Choroid plexus epithelial cell (primary cell): ENCODE results near the gene RFX1.

ENCODE experiments used
- DNase-seq: peaks from one replicate; pipeline ENCODE4 v3.0.0-alpha.2; 2010; ENCODE audit warnings: low read depth
- H3K4me3 ChIP-seq: 2 replicates; pipeline ENCODE4 v1.5.1; 2011; ENCODE audit warnings: low read depth, mild to moderate bottlenecking, control low read depth, low read length, moderate library complexity
- TF ChIP-seq, protein P1 (sequence below): conservative IDR thresholded peaks from 2 replicates; pipeline ENCODE4 v1.5.1; 2011; ENCODE audit warnings: low read depth, mild to moderate bottlenecking, control low read depth, inconsistent platforms, low read length, moderate library complexity

Gene RFX1

GRCh38 chr19:14015524-14016035, 9.5 kb upstream of the RFX1 start:
- TF ChIP-seq, protein P1, sequence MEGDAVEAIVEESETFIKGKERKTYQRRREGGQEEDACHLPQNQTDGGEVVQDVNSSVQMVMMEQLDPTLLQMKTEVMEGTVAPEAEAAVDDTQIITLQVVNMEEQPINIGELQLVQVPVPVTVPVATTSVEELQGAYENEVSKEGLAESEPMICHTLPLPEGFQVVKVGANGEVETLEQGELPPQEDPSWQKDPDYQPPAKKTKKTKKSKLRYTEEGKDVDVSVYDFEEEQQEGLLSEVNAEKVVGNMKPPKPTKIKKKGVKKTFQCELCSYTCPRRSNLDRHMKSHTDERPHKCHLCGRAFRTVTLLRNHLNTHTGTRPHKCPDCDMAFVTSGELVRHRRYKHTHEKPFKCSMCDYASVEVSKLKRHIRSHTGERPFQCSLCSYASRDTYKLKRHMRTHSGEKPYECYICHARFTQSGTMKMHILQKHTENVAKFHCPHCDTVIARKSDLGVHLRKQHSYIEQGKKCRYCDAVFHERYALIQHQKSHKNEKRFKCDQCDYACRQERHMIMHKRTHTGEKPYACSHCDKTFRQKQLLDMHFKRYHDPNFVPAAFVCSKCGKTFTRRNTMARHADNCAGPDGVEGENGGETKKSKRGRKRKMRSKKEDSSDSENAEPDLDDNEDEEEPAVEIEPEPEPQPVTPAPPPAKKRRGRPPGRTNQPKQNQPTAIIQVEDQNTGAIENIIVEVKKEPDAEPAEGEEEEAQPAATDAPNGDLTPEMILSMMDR = no peak
- DNase-seq = no peak
- no peak overlapping the region for H3K4me3 ChIP-seq

GRCh38 chr19:14012378-14012915, 6.3 kb upstream of the RFX1 start:
- no peak overlapping the region for H3K4me3 ChIP-seq
- TF ChIP-seq, protein P1 = no peak
- no peak for DNase-seq

GRCh38 chr19:14006766-14007562, 844 bp upstream of the RFX1 start:
- DNase-seq = no peak
- H3K4me3 ChIP-seq = peak overlapping the region; percentile 79
- TF ChIP-seq, protein P1 = no peak

DNA sequence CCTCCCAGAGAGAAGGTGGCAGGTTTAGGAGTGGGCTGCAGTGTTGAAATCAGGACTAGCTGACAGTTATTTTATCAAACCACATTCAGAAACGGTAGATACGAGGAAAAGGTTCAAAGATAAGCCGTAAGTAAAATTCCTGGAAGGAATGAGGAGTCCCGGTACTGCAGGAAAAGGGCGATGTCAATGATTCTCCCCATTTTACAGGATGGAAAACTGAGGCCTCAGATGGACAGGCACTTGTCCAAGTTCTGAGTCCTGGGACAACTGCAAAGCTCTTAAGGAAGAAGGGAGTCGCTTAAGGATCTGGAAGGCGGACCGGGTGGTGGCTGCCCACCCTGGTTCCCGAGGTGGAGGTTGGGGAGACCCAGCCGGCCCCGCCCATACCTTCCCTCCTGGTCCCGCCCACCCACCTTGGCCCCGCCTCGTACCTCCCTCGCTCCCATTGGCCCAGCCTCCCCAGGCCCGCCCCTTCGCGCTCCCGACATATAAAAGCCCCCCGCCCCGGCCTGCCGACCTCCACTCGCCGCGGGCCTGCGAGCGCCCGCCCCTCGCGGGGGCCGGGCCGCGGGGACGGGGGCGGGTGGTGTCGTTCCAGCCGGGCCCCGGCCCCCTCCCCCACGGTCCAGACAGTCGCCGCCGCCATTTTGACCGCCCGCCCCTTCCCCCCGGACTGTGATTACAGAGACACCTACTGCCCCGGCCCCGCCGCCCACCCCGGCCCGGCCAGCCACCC, 603 bp downstream of the RFX1 start:
- peak; percentile 93 for DNase-seq
- peak overlapping the region; percentile 82 for H3K4me3 ChIP-seq
- TF ChIP-seq, protein P1 = no peak

- H3K4me3 ChIP-seq = no peak overlapping the region
- TF ChIP-seq, protein P1 = no peak
- DNase-seq = peak; percentile 15
Measured at GRCh38 chr19:14004619-14005348, 1.3 kb downstream of the RFX1 start.

DNA sequence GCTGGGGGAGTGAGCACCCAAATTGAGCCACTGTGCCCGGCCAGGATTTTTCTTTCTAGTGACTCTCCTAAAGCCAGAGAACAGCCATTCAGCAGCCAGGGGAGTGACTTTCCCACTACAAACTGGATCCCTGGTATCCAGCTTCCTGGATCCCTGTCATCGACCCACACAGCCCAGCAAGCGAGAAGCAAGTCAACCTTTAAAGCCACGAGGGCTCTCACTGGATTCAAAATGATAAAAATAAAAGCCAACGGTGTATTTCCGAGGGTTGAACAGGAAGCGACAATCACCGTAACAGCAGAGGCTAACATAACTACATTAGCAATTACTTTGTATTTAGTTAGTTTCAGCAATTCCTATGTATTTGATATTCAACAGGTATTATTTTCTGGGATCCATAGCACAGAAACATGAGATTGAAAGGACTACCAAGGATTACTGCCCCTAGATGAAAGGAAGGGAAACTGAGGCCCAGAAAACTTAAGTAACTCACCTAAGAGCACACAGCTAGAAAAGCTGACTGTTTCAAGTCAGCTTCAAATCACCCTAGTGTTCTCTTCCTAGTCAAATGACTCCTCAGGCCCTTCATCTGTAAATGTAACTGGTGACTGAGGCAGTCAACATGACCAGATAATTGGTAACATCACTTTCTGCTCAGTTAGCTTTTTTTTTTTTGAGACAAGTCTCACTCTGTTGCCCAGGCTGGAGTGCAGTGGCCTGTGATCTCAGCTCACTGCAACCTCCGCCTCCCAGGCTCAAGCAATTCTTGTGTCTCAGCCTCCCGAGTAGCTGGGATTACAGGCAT, 2.7 kb downstream of the RFX1 start:
- no peak overlapping the region for H3K4me3 ChIP-seq
- no peak for DNase-seq
- TF ChIP-seq, protein P1 = no peak
